Measurements from ENCODE around the gene MTMR3. TPM values are rescaled to one million over a fixed set of nuclear protein-coding genes. Genes with fewer than 3 reads are reported as not detected.

The MTMR3 gene
- total and polyA plus RNA-seq, 11 donors: 9.6 to 44.8 (median 34.6) TPM

DNA sequence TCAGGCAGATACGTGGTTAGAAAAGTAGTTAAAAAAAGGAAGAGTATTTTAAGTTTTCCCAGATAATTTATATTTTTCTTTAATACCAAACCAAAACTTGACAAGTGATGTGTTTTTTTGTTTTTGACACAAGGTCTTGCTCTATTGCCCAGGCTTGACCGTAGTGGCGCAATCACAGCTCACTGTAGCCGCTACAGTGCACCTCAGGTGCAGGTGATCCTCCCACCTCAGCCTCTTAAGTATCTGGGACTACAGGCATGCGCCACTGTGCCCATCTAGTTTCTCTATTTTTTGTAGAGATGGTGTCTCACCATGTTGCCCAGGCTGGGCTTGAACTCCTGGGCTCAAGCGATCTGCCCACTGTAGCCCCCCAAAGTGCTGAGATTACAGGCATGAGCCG, 92.5 kb downstream of the MTMR3 start:
- Histone ChIP-seq H3K27ac (no peak overlapping the region), H3K4me1 (peaks cover 0 to 32% (median 18%) of the 10 kb centered on the region in 12 donors), H3K27me3 (no peaks in the 10 kb centered on the region), H3K36me3 (peaks cover 0 to 46% (median 34%) of the 10 kb centered on the region in 9 donors), H3K9me3 (no peaks in the 10 kb centered on the region), H3K4me3 (no peak overlapping the region)
- 89 to 97% (median 92%) methylated on average over 7 of the region's 7 CpGs for WGBS, 4 donors
- ATAC-seq: no peak
- TF ChIP-seq, protein P1, sequence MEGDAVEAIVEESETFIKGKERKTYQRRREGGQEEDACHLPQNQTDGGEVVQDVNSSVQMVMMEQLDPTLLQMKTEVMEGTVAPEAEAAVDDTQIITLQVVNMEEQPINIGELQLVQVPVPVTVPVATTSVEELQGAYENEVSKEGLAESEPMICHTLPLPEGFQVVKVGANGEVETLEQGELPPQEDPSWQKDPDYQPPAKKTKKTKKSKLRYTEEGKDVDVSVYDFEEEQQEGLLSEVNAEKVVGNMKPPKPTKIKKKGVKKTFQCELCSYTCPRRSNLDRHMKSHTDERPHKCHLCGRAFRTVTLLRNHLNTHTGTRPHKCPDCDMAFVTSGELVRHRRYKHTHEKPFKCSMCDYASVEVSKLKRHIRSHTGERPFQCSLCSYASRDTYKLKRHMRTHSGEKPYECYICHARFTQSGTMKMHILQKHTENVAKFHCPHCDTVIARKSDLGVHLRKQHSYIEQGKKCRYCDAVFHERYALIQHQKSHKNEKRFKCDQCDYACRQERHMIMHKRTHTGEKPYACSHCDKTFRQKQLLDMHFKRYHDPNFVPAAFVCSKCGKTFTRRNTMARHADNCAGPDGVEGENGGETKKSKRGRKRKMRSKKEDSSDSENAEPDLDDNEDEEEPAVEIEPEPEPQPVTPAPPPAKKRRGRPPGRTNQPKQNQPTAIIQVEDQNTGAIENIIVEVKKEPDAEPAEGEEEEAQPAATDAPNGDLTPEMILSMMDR (IDR thresholded peaks at IDR 0.05): no peak
- no peak for TF ChIP-seq POLR2A (IDR thresholded peaks at IDR 0.05)
- DNase-seq: no peak
- intact Hi-C loops (cut with DNase I): loop anchor here in 1 of 10 donors (10.0 kb wide), 1 partner anchor 91 kb away; the partner anchor contains the start of gene MTMR3

DNA sequence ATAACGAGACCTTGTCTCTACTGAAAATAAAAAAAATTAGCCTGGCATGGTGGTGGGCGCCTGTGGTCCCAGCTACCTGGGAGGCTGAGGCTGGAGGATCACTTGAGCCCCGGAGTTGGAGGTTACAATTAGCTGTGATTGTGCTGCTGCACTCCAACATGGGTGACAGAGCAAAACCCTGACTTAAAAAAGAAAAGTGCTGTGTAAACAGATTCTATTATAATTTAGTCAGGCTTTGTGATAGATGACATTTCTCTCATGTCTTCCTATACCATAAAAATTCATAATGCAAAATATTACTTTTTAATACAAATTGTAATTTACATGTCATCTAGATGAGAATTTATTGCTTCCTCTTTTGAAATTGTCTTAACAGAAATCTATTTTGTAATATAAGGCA, 94.1 kb downstream of the MTMR3 start:
- Histone ChIP-seq H3K27me3 (no peaks in the 10 kb centered on the region), H3K4me3 (no peak overlapping the region), H3K9me3 (no peaks in the 10 kb centered on the region), H3K27ac (no peak overlapping the region), H3K36me3 (peaks cover 0 to 52% (median 41%) of the 10 kb centered on the region in 9 donors), H3K4me1 (peaks cover 0 to 35% (median 19%) of the 10 kb centered on the region in 12 donors)
- DNase-seq (no peak), ATAC-seq (no peak)
- TF ChIP-seq POLR2A (IDR thresholded peaks at IDR 0.05): no peak
- TF ChIP-seq, protein P1 (IDR thresholded peaks at IDR 0.05): no peak
- WGBS, 4 donors: 95 to 99% (median 97%) methylated on average over 3 of the region's 3 CpGs
- intact Hi-C loops (cut with DNase I): loop anchor here in 1 of 10 donors (10.0 kb wide), 1 partner anchor 92 kb away; the partner anchor contains the start of gene MTMR3

DNA sequence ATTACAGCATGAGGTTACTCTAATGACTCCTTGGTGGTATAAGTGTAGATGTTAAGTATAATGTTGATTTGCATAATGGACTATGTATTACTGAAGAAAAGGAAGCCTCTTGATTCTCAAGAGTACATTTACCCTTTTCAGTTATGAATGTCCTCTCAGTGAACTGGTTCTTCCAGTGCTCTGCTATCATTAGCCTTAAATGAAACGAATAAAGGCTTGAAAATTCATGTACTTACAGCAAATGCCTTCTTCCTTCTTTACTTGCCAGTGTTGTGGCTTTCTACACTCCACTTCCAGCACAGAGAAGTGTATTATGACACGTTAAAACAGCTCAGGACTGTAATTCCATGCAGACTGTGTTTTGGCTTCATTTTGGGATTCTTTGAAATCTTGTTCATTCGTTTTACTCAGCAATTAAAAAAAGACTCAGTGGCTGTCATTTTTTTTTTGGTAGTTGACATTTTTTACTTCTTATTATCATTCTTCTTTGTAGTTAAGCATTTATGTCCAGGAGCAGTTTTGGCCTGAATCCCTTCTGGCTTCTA, 96.9 kb downstream of the MTMR3 start:
- 67 to 79% (median 78%) methylated on average over 3 of the region's 3 CpGs for WGBS, 4 donors
- H3K9me3 ChIP-seq: no peaks in the 10 kb centered on the region
- peaks cover 0 to 73% (median 60%) of the 10 kb centered on the region in 9 donors for H3K36me3 ChIP-seq
- ATAC-seq (peak in 1 of 4 donors; percentile 15), DNase-seq (no peak)
- intact Hi-C loops (cut with DNase I): loop anchor here in 1 of 10 donors (10.0 kb wide), 1 partner anchor 95 kb away; the partner anchor contains the start of gene MTMR3
- H3K27ac ChIP-seq: no peak overlapping the region
- TF ChIP-seq, protein P1 (IDR thresholded peaks at IDR 0.05): no peak
- TF ChIP-seq POLR2A (IDR thresholded peaks at IDR 0.05): no peak
- H3K27me3 ChIP-seq: no peaks in the 10 kb centered on the region
- H3K4me3 ChIP-seq: no peak overlapping the region
- H3K4me1 ChIP-seq: peaks cover 0 to 20% (median 12%) of the 10 kb centered on the region in 12 donors

DNA sequence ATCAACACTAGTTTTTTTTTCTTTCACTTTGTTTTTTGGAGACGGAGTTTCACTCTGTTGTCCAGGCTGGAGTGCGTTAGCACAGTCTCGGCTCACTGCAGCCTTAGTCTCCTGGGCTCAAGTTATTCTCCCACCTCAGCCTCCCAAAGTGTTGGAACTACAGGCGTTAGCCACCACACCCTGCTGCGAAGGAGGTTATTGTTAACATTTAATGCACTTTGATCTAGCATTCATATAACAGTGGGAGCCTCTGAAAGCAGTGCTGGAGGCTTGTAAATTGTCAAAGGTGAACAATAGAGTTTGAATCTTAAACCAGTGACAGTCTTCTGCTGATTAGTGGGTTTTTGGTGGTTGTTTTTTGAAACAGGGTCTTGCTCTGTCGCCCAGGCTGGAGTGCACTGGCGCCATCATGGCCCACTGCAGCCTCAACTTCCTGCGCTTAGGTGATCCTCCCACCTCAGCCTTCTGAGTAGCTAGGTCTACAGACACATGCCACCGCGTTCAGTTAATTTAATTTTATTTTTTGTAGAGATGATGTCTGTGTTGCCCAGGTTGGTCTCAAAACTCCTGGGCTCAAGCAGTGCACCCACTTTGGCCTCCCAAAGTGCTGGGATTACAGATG, 100.4 kb downstream of the MTMR3 start:
- intact Hi-C loops (cut with DNase I): no loop called here
- H3K4me3 ChIP-seq: no peak overlapping the region
- no peaks in the 10 kb centered on the region for H3K27me3 ChIP-seq
- TF ChIP-seq, protein P1 (IDR thresholded peaks at IDR 0.05): no peak
- 95 to 97% (median 95%) methylated on average over 10 of the region's 10 CpGs for WGBS, 4 donors
- ATAC-seq (no peak), DNase-seq (no peak)
- H3K27ac ChIP-seq: no peak overlapping the region
- H3K9me3 ChIP-seq: no peaks in the 10 kb centered on the region
- peaks cover 0 to 28% (median 15%) of the 10 kb centered on the region in 12 donors for H3K4me1 ChIP-seq
- H3K36me3 ChIP-seq: peaks cover 0 to 92% (median 72%) of the 10 kb centered on the region in 9 donors
